Measurements from ENCODE around the gene GAGE12F. TPM values are rescaled to one million over a fixed set of nuclear protein-coding genes. Genes with fewer than 3 reads are reported as not detected.
"Not testable (repeated sequence)": the region's sequence is repeated elsewhere in the genome, so short reads cannot be mapped to it uniquely, and the experiment has no call there.

GAGE12F gene, protein sequence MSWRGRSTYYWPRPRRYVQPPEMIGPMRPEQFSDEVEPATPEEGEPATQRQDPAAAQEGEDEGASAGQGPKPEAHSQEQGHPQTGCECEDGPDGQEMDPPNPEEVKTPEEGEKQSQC
- total RNA-seq, result not detected
- not detected for polyA plus RNA-seq
- long read RNA-seq, donor 1, result 0 reads
- long read RNA-seq, donor 2, result 0 reads
- long read RNA-seq, donor 3, result 0 reads

DNA sequence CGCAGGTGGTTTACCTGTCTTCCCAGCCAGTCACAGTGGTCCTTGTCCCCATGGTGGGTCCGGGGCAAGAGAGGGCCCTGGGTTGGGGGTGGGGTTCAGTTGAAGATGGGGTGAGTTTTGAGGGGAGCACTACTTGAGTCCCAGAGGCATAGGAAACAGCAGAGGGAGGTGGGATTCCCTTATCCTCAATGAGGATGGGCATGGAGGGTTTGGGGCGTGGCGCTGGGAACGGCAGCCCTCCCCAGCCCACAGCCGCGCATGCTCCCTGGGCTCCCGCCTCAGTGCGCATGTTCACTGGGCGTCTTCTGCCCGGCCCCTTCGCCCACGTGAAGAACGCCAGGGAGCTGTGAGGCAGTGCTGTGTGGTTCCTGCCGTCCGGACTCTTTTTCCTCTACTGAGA is at the start of gene GAGE12F:
TSS of gene GAGE12F (plus strand) at position 301 of the 400 bp plus-strand sequence. CDS start 1,155 bp downstream, outside the sequence.
- H3K36me3 ChIP-seq; H3K4me1 ChIP-seq; H3K9me3 ChIP-seq; H3K4me3 ChIP-seq; ATAC-seq; H3K27me3 ChIP-seq; H3K27ac ChIP-seq; DNase-seq; intact Hi-C loops (cut with DNase I): not testable (repeated sequence)
- no CpG with 5 or more reads among the region's 16 CpGs for WGBS, 2 donors

DNA sequence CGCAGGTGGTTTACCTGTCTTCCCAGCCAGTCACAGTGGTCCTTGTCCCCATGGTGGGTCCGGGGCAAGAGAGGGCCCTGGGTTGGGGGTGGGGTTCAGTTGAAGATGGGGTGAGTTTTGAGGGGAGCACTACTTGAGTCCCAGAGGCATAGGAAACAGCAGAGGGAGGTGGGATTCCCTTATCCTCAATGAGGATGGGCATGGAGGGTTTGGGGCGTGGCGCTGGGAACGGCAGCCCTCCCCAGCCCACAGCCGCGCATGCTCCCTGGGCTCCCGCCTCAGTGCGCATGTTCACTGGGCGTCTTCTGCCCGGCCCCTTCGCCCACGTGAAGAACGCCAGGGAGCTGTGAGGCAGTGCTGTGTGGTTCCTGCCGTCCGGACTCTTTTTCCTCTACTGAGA is 28.8 kb upstream of the GAGE12F start, which contains the start of gene GAGE12C:
TSS of gene GAGE12C (plus strand) at position 301 of the 400 bp plus-strand sequence. CDS start 1,155 bp downstream, outside the sequence.
- not testable (repeated sequence) for ATAC-seq

DNA sequence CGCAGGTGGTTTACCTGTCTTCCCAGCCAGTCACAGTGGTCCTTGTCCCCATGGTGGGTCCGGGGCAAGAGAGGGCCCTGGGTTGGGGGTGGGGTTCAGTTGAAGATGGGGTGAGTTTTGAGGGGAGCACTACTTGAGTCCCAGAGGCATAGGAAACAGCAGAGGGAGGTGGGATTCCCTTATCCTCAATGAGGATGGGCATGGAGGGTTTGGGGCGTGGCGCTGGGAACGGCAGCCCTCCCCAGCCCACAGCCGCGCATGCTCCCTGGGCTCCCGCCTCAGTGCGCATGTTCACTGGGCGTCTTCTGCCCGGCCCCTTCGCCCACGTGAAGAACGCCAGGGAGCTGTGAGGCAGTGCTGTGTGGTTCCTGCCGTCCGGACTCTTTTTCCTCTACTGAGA is 19.2 kb upstream of the GAGE12F start, which contains the start of gene GAGE12D:
TSS of gene GAGE12D (plus strand) at position 301 of the 400 bp plus-strand sequence. CDS start 1,155 bp downstream, outside the sequence.
- WGBS, 2 donors, result no CpG with 5 or more reads among the region's 16 CpGs
- not testable (repeated sequence) for H3K4me1 ChIP-seq

More for the DNA sequence above, 28.8 kb upstream of the GAGE12F start, which contains the start of gene GAGE12C:
- H3K4me1 ChIP-seq; intact Hi-C loops (cut with DNase I); H3K27me3 ChIP-seq; DNase-seq; H3K9me3 ChIP-seq; H3K36me3 ChIP-seq; H3K4me3 ChIP-seq; H3K27ac ChIP-seq: not testable (repeated sequence)
- WGBS, 2 donors, result no CpG with 5 or more reads among the region's 16 CpGs

DNA sequence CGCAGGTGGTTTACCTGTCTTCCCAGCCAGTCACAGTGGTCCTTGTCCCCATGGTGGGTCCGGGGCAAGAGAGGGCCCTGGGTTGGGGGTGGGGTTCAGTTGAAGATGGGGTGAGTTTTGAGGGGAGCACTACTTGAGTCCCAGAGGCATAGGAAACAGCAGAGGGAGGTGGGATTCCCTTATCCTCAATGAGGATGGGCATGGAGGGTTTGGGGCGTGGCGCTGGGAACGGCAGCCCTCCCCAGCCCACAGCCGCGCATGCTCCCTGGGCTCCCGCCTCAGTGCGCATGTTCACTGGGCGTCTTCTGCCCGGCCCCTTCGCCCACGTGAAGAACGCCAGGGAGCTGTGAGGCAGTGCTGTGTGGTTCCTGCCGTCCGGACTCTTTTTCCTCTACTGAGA is 9.7 kb upstream of the GAGE12F start, which contains the start of gene GAGE12E:
TSS of gene GAGE12E (plus strand) at position 301 of the 400 bp plus-strand sequence. CDS start 1,155 bp downstream, outside the sequence.
- intact Hi-C loops (cut with DNase I); H3K4me3 ChIP-seq; H3K27me3 ChIP-seq; ATAC-seq; H3K9me3 ChIP-seq; H3K4me1 ChIP-seq; DNase-seq; H3K27ac ChIP-seq; H3K36me3 ChIP-seq: not testable (repeated sequence)
- no CpG with 5 or more reads among the region's 16 CpGs for WGBS, 2 donors

More for the DNA sequence above, 19.2 kb upstream of the GAGE12F start, which contains the start of gene GAGE12D:
- intact Hi-C loops (cut with DNase I); H3K27me3 ChIP-seq; H3K4me3 ChIP-seq; H3K9me3 ChIP-seq; DNase-seq; H3K27ac ChIP-seq; H3K36me3 ChIP-seq; ATAC-seq: not testable (repeated sequence)

DNA sequence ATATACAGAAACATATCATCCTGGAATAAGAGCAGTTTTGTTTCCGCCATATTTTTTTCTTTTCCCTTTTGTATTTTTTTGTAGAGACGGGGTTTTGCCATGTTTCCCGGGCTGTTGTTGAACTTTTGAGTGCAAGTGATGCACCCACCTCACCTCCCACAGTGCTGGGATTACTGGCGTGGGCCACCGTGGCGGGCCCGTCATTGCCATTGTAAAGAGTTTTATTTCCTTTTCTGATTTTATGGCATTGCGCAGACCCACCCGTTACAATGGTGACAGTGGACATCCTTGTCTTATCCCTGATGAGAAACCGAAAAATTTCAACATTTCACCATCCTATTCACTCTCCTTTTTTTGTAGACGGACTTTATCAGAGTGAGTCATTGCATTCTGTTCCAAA is 8.1 kb downstream of the GAGE12F start:
- DNase-seq; H3K9me3 ChIP-seq; H3K27ac ChIP-seq; H3K4me1 ChIP-seq; H3K27me3 ChIP-seq; H3K4me3 ChIP-seq; H3K36me3 ChIP-seq; intact Hi-C loops (cut with DNase I); ATAC-seq: not testable (repeated sequence)
- no CpG with 5 or more reads among the region's 11 CpGs for WGBS, 2 donors

DNA sequence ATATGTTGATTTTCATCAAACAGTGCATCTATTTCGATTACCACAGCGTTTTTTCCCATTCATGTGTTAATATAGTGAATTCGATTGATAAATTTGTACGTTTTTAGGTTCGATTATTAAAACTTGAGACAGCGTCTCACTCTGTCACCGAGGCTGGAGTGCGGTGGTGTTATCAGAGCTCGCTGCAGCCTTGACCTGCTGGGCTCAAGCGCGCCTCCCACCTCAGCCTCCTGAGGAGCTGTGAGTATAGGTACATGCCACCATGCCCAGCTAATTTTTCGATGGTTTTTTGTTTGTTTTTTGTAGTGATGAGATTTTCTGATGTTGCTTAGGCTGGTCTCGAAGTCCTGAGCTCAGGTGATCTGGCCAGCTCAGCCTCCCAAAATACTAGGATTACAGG is 8.5 kb downstream of the GAGE12F start:
- H3K36me3 ChIP-seq; H3K27ac ChIP-seq; ATAC-seq; H3K4me1 ChIP-seq; H3K27me3 ChIP-seq; intact Hi-C loops (cut with DNase I); DNase-seq; H3K9me3 ChIP-seq; H3K4me3 ChIP-seq: not testable (repeated sequence)
- WGBS, 2 donors, result no CpG with 5 or more reads among the region's 13 CpGs

DNA sequence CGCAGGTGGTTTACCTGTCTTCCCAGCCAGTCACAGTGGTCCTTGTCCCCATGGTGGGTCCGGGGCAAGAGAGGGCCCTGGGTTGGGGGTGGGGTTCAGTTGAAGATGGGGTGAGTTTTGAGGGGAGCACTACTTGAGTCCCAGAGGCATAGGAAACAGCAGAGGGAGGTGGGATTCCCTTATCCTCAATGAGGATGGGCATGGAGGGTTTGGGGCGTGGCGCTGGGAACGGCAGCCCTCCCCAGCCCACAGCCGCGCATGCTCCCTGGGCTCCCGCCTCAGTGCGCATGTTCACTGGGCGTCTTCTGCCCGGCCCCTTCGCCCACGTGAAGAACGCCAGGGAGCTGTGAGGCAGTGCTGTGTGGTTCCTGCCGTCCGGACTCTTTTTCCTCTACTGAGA is 9.5 kb downstream of the GAGE12F start, which contains the start of gene GAGE12G:
TSS of gene GAGE12G (plus strand) at position 301 of the 400 bp plus-strand sequence. CDS start 1,155 bp downstream, outside the sequence.
- H3K27me3 ChIP-seq; H3K9me3 ChIP-seq; intact Hi-C loops (cut with DNase I); ATAC-seq; H3K36me3 ChIP-seq; H3K4me1 ChIP-seq; DNase-seq; H3K27ac ChIP-seq; H3K4me3 ChIP-seq: not testable (repeated sequence)
- no CpG with 5 or more reads among the region's 16 CpGs for WGBS, 2 donors

DNA sequence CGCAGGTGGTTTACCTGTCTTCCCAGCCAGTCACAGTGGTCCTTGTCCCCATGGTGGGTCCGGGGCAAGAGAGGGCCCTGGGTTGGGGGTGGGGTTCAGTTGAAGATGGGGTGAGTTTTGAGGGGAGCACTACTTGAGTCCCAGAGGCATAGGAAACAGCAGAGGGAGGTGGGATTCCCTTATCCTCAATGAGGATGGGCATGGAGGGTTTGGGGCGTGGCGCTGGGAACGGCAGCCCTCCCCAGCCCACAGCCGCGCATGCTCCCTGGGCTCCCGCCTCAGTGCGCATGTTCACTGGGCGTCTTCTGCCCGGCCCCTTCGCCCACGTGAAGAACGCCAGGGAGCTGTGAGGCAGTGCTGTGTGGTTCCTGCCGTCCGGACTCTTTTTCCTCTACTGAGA is 19.0 kb downstream of the GAGE12F start, which contains the start of gene GAGE12H:
TSS of gene GAGE12H (plus strand) at position 301 of the 400 bp plus-strand sequence. CDS start 1,155 bp downstream, outside the sequence.
- no CpG with 5 or more reads among the region's 16 CpGs for WGBS, 2 donors
- H3K4me1 ChIP-seq, result not testable (repeated sequence)

DNA sequence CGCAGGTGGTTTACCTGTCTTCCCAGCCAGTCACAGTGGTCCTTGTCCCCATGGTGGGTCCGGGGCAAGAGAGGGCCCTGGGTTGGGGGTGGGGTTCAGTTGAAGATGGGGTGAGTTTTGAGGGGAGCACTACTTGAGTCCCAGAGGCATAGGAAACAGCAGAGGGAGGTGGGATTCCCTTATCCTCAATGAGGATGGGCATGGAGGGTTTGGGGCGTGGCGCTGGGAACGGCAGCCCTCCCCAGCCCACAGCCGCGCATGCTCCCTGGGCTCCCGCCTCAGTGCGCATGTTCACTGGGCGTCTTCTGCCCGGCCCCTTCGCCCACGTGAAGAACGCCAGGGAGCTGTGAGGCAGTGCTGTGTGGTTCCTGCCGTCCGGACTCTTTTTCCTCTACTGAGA is 28.6 kb downstream of the GAGE12F start, which contains the start of gene GAGE2A:
TSS of gene GAGE2A (plus strand) at position 301 of the 400 bp plus-strand sequence. CDS start 1,155 bp downstream, outside the sequence.
- intact Hi-C loops (cut with DNase I); H3K4me3 ChIP-seq: not testable (repeated sequence)
- WGBS, 2 donors, result no CpG with 5 or more reads among the region's 16 CpGs

More for the DNA sequence above, 19.0 kb downstream of the GAGE12F start, which contains the start of gene GAGE12H:
- ATAC-seq; DNase-seq; H3K9me3 ChIP-seq; intact Hi-C loops (cut with DNase I); H3K4me3 ChIP-seq; H3K27ac ChIP-seq; H3K36me3 ChIP-seq; H3K27me3 ChIP-seq: not testable (repeated sequence)

DNA sequence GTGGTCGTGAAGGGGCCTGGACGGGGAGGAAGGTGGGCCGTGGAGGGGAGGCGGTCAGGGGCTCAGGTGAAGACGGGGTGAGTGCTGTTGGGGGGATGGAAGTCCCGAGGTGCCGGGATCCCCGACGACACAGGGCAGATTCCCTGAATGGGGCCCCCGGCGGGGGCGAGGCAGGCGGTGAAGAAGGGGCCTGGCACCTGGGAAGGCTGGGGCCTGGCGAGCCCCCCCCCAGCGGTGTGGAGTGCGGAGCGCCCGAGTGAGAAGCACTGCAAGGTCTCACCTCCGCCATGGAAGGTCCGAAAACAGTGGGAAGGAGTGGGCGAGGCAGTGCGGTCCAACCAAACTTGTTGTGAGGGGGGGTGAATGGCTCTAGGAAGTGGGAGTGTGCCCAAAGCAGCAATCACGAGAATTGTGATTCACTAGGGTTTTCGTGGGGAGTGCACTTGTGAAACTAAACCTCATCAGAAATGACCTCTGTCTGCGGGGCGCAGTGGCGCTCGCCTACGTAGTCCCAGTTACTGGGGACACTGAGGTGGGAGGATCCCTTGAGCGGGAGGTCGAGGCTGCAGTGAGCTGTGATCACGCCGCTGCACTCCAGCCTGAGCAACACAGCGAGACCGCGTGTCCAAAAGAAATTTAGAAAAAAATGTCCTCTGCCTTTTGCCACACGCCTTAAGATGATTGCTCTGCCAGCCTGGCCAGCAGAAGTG is 29.3 kb downstream of the GAGE12F start:
- ATAC-seq; intact Hi-C loops (cut with DNase I); H3K36me3 ChIP-seq; DNase-seq; H3K27me3 ChIP-seq; H3K27ac ChIP-seq; H3K4me1 ChIP-seq; H3K9me3 ChIP-seq; H3K4me3 ChIP-seq: not testable (repeated sequence)
- WGBS, 2 donors, result 90 to 91% methylated on average over 22 to 25 of the region's 37 CpGs

More for the DNA sequence above, 28.6 kb downstream of the GAGE12F start, which contains the start of gene GAGE2A:
- not testable (repeated sequence) for H3K4me1 ChIP-seq, ATAC-seq, H3K9me3 ChIP-seq, DNase-seq, H3K36me3 ChIP-seq, H3K27ac ChIP-seq, H3K27me3 ChIP-seq

DNA sequence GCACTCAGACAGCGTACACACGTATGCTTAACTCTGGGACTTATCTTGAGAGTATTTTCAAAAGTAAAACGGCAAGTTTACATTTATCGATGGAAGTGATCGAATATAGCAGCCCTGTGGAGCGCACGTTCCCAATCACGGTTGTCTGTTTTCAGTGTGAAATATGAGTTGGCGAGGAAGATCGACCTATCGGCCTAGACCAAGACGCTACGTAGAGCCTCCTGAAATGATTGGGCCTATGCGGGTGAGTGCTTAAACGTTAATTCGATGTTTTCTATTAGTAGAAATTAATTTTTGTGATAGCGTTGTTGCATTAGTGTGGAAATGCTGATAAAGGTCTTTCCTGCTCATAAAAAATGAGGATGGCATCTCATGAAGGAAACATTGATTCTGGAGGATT is 29.8 kb downstream of the GAGE12F start:
- WGBS, 2 donors, result 92 to 96% methylated on average over 10 to 11 of the region's 17 CpGs
- H3K9me3 ChIP-seq; H3K36me3 ChIP-seq; H3K27me3 ChIP-seq; H3K4me3 ChIP-seq; H3K4me1 ChIP-seq; DNase-seq; ATAC-seq; H3K27ac ChIP-seq; intact Hi-C loops (cut with DNase I): not testable (repeated sequence)
